Coronary artery (tissue), 2 donors: ENCODE measurements around the gene TMEM108.

Experiments
- DNase-seq: peaks from one replicate; pipeline ENCODE4 v3.0.0-alpha.2; 2017; ENCODE audit warnings: low spot score
- H3K27ac ChIP-seq, 2 donors: fragments of 200-600 bp; sonication (generic); one replicate each; pipeline ENCODE4 v1.5.1; 2016 to 2019
- H3K4me3 ChIP-seq: fragments of 200-600 bp; sonication (generic); 2 replicates; pipeline ENCODE4 v1.5.1; 2016; ENCODE audit warnings: mild to moderate bottlenecking, moderate library complexity
- CTCF ChIP-seq: fragments of 200-600 bp; sonication (generic); IDR thresholded peaks from one replicate; pipeline ENCODE4 v1.5.1; 2019; ENCODE audit warnings: antibody characterized with exemption

The TMEM108 gene

GRCh38 chr3:133276594-133276993 is 238.4 kb downstream of the TMEM108 start:
- H3K4me3 ChIP-seq = no peak overlapping the region
- DNase-seq = no peak
- no peak overlapping the region for H3K27ac ChIP-seq
- TF ChIP-seq CTCF = no peak

GRCh38 chr3:133277813-133278212 is 239.6 kb downstream of the TMEM108 start:
- Histone ChIP-seq H3K27ac (no peak overlapping the region), H3K4me3 (no peak overlapping the region)
- no peak for TF ChIP-seq CTCF
- no peak for DNase-seq

DNA sequence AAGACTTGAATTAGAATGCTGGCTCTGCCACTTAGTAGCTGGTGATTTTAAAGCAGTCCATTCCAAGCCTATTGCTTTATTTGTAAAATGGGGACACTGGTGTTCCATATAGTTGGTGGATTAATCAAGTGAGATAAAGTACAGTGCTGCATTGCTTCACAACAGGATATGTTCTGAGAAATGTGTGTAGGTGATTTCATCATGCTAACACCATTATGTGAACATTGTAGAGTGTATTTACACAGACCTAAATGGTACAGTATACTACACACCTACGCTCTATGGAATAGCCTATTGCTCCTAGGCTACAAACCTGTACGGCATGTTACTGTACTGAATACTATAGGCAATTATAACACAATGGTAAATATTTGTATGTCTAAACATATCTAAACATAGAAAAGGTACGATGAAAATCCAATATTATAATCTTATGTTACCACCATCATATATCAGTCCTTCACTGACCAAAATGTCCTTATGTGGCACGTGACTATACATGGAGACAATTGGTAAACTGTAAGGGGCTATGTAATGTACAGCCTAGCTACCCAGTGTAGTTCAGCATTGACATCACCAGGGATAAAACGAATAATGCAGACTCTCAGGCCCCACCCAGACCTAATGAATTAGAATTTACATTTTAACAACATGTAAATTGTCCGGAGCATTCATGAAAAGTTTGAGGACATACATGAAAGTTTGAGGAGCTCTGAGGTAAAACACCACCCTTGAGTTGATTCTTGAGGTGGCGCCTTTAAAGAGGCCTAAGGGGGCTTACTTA is 240.3 kb downstream of the TMEM108 start:
- DNase-seq = no peak
- Histone ChIP-seq H3K4me3 (no peak overlapping the region), H3K27ac (no peak overlapping the region)
- TF ChIP-seq CTCF = no peak

- Histone ChIP-seq H3K4me3 (no peak overlapping the region), H3K27ac (no peak overlapping the region)
- no peak for TF ChIP-seq CTCF
- DNase-seq = no peak
Measured at GRCh38 chr3:133280586-133280985, 242.4 kb downstream of the TMEM108 start.

DNA sequence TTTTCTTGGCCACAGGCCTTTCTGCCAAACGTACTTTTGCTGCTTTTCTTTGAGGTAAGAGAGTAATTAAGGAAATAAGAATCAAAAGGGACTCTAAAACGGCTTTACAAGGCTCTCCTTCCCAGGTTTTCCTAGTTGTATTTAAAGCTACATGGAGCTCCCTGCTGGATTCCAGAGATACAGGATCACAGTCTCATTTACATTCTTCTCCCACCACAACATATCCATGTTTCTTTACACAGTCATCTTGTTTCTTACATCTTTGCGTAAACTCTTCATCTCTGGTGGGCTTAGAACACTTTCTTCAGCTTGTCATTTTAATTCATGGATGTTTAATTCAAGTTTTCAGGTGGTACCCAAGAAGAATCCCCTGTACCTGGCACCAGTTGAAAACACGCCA is 244.0 kb downstream of the TMEM108 start:
- Histone ChIP-seq H3K27ac (no peak overlapping the region), H3K4me3 (no peak overlapping the region)
- DNase-seq = no peak
- no peak for TF ChIP-seq CTCF

- H3K27ac ChIP-seq = no peak overlapping the region
- H3K4me3 ChIP-seq = no peak overlapping the region
- no peak for DNase-seq
- no peak for TF ChIP-seq CTCF
Measured at GRCh38 chr3:133283958-133284807, 246.0 kb downstream of the TMEM108 start.

- Histone ChIP-seq H3K27ac (no peak overlapping the region), H3K4me3 (no peak overlapping the region)
- TF ChIP-seq CTCF = no peak
- no peak for DNase-seq
Measured at GRCh38 chr3:133289322-133289721, 251.1 kb downstream of the TMEM108 start.
